B cell (primary cell): Measurements from ENCODE around the gene MBP. TPM values are rescaled to one million over a fixed set of nuclear protein-coding genes. Genes with fewer than 3 reads are reported as not detected.
A peak's percentile ranks its signal among the peaks of the same experiment; 100 is the strongest.

Experiments used
- ATAC-seq: fragments of 200-7000 bp; cut with Tn5 transposase; one replicate; pipeline ENCODE4 v1.10.0; 2021; ENCODE audit warnings: low read depth, mild to moderate bottlenecking, moderate number of reproducible peaks, moderate library complexity
- CTCF ChIA-PET: fragments of 350-600 bp; sonication (Branson Sonifier 250); formaldehyde crosslinking; loops from one replicate; lab custom pipeline; 2021; ENCODE audit warnings: antibody characterized with exemption, inconsistent platforms; lab: Charles Lee
- POLR2A ChIA-PET: fragments of 350-600 bp; sonication (Branson Sonifier 250); formaldehyde crosslinking; loops from one replicate; lab custom pipeline; 2021; ENCODE audit warnings: antibody characterized with exemption; lab: Charles Lee
- DNase-seq: peaks from one replicate; pipeline ENCODE4 v3.0.0; 2013
- H2AFZ ChIP-seq: 2 replicates; pipeline ENCODE4 v1.6.1; 2012; ENCODE audit warnings: mild to moderate bottlenecking, low read depth, low read length; ENCODE audit not compliant: insufficient read depth, poor library complexity, severe bottlenecking
- H3K27ac ChIP-seq, 2 donors: 1 replicate in 1 of 2; 2 replicates in 1 of 2; pipeline ENCODE4 v1.5.1; 2012 to 2013; ENCODE audit warnings: low read length in 2 of 2, mild to moderate bottlenecking in 2 of 2, moderate library complexity in 1 of 2
- H3K27me3 ChIP-seq, 4 experiments: fragments of 200-600 bp in 1 of 4; sonication (generic) in 1 of 4; replicated peaks in 1 of 4; 1 replicate in 2 of 4; 2 replicates in 2 of 4; pipeline versions ENCODE4 v1.6.1 to v1.7.0; 2013 to 2016; ENCODE audit warnings: low read length in 3 of 4, mild to moderate bottlenecking in 2 of 4, mixed read lengths in 1 of 4, moderate library complexity in 1 of 4; ENCODE audit not compliant: insufficient read depth in 4 of 4, control insufficient read depth in 3 of 4; ENCODE audit errors: control extremely low read depth in 1 of 4
- H3K36me3 ChIP-seq, 2 experiments: replicated peaks in 1 of 2; 1 replicate in 1 of 2; 2 replicates in 1 of 2; pipeline versions ENCODE4 v1.6.1 to v1.7.1; 2013; ENCODE audit warnings: low read length in 1 of 2; ENCODE audit not compliant: insufficient read depth in 2 of 2, control insufficient read depth in 1 of 2; ENCODE audit errors: control extremely low read depth in 1 of 2, extremely low read depth in 1 of 2
- H3K4me1 ChIP-seq, 2 donors: fragments of 200-600 bp in 1 of 2; sonication (generic) in 1 of 2; 1 replicate in 1 of 2; 2 replicates in 1 of 2; pipeline versions ENCODE4 v1.5.1 to v1.6.1; 2013 to 2017; ENCODE audit warnings: low read length in 2 of 2; ENCODE audit not compliant: control insufficient read depth in 2 of 2, insufficient read depth in 2 of 2
- H3K4me2 ChIP-seq: replicated peaks from 2 replicates; pipeline ENCODE3; 2012; ENCODE audit warnings: mild to moderate bottlenecking, low read depth, low read length; ENCODE audit not compliant: poor library complexity, severe bottlenecking
- H3K4me3 ChIP-seq, 5 experiments: fragments of 200-600 bp in 1 of 5; sonication (generic) in 1 of 5; 1 replicate in 3 of 5; 2 replicates in 2 of 5; pipeline versions ENCODE4 v1.5.1 to v1.7.0; 2011 to 2016; ENCODE audit warnings: low read length in 4 of 5, mild to moderate bottlenecking in 4 of 5, low read depth in 2 of 5, control low read depth in 1 of 5, moderate library complexity in 1 of 5; ENCODE audit not compliant: insufficient read depth in 1 of 5; ENCODE audit errors: control extremely low read depth in 1 of 5, extremely low read depth in 1 of 5
- H3K79me2 ChIP-seq: fragments of 200-600 bp; sonication (generic); one replicate; pipeline ENCODE4 v1.6.0; 2016; ENCODE audit warnings: low read length; ENCODE audit not compliant: control insufficient read depth, insufficient read depth
- H3K9ac ChIP-seq: fragments of 200-600 bp; sonication (generic); 2 replicates; pipeline ENCODE4 v1.6.1; 2017; ENCODE audit warnings: mild to moderate bottlenecking, low read length, moderate library complexity
- H3K9me3 ChIP-seq, 3 donors: one replicate each; pipeline versions ENCODE4 v1.6.1 to v1.7.1; 2013; ENCODE audit warnings: low read length in 2 of 3; ENCODE audit not compliant: control insufficient read depth in 2 of 3, insufficient read depth in 1 of 3; ENCODE audit errors: control extremely low read depth in 1 of 3
- H4K20me1 ChIP-seq: 2 replicates; pipeline ENCODE4 v1.6.0; 2012; ENCODE audit warnings: mild to moderate bottlenecking, low read length; ENCODE audit not compliant: insufficient read depth, control insufficient read depth, poor library complexity, severe bottlenecking
- H3K27ac Mint-ChIP-seq: one replicate; pipeline ENCODE4 v1.8.0; 2021; ENCODE audit warnings: mixed read lengths
- H3K27me3 Mint-ChIP-seq: one replicate; pipeline ENCODE4 v1.8.0; 2021; ENCODE audit warnings: mixed read lengths
- H3K4me1 Mint-ChIP-seq: one replicate; pipeline ENCODE4 v1.8.0; 2021; ENCODE audit warnings: mixed read lengths
- H3K4me3 Mint-ChIP-seq: one replicate; pipeline ENCODE4 v1.8.0; 2021; ENCODE audit warnings: mixed read lengths
- H3K9me3 Mint-ChIP-seq: one replicate; pipeline ENCODE4 v1.8.0; 2022; ENCODE audit warnings: mixed read lengths; ENCODE audit not compliant: insufficient read depth
- CTCF ChIP-seq: fragments of 200-600 bp; IDR thresholded peaks from one replicate; pipeline ENCODE4 v1.8.0; 2022; ENCODE audit warnings: antibody characterized with exemption, mild to moderate bottlenecking
- EZH2 ChIP-seq: IDR thresholded peaks from 2 replicates; pipeline ENCODE4 v1.6.1; 2012; ENCODE audit warnings: borderline replicate concordance, low read depth, mild to moderate bottlenecking, moderate library complexity, low read length; ENCODE audit not compliant: insufficient read depth, poor library complexity, severe bottlenecking
- WGBS: methylation state at CpG from one replicate; pipeline ENCODE4 v1.1.5; 2013; ENCODE audit warnings: missing lambda C conversion rate; ENCODE audit not compliant: insufficient coverage; 5-methylcytosine and 5-hydroxymethylcytosine counted together
- intact Hi-C: fragments of 100-400 bp; cut with micrococcal nuclease; formaldehyde crosslinking; loops from one replicate; pipeline ENCODE4 v1.10.0; 2022
- polyA plus RNA-seq: library from polyadenylated mRNA; depleted of rRNA; stranded (reverse); fragments of >200 nt; gene quantifications from 2 replicates; pipeline ENCODE4 v1.2.3, GENCODE V29; 2012
- total RNA-seq, 2 donors: library from RNA; stranded (reverse); fragments of 120-200 nt in 1 of 2; gene quantifications; 1 replicate in 1 of 2; 2 replicates in 1 of 2; pipeline versions ENCODE4 v1.2.3 to v1.2.4, GENCODE V29; 2013 to 2022

The MBP gene
- total and polyA plus RNA-seq, 2 donors (not counting 1 experiment from before 2014, with no cell fraction given) = 30.1 to 192 TPM

GRCh38 chr18:77123320-77124231 lies 9.0 kb downstream of the MBP start:
- DNase-seq (peak; percentile 35), ATAC-seq (no peak)
- Histone ChIP-seq H2AFZ (no peak overlapping the region), H3K4me3 (no peak overlapping the region), H3K9me3 (no peaks in the 10 kb centered on the region), H3K4me1 (peaks cover 55 to 60% of the 10 kb centered on the region in 2 donors), H3K27ac (peak overlapping the region in 1 of 2 donors; percentile 80), H4K20me1 (peaks cover 48% of the 10 kb centered on the region), H3K9ac (peak overlapping the region; percentile 42), H3K27me3 (no peaks in the 10 kb centered on the region), H3K4me2 (peak overlapping the region; percentile 73), H3K36me3 (peaks cover 4 to 16% of the 10 kb centered on the region in 2 experiments), H3K79me2 (peaks cover 100% of the 10 kb centered on the region)
- Mint-ChIP-seq H3K4me3 (peak overlapping the region; percentile 72), H3K9me3 (no peaks in the 10 kb centered on the region), H3K27me3 (no peaks in the 10 kb centered on the region), H3K4me1 (peaks cover 89% of the 10 kb centered on the region), H3K27ac (peak overlapping the region; percentile 62)
- ChIA-PET POLR2A (interaction anchor here (0.6 to 2.5 kb wide), 5 partner anchors 9 to 68 kb away, joined by 3 to 14 read pairs (median 3); partner anchors contain the start of gene MBP), CTCF (interaction anchor here (0.9 to 5.3 kb wide), 9 partner anchors 8 to 201 kb away, joined by 3 to 17 read pairs (median 6); partner anchors contain the start of gene MBP)
- intact Hi-C loops = loop anchor here (2.0 kb wide), 1 partner anchor 15 kb away; no protein-coding TSS in a partner anchor
- TF ChIP-seq EZH2 (no peak), CTCF (no peak)
- 89% methylated on average over 8 of the region's 14 CpGs for WGBS
